Ishikawa (cell line): ENCODE data around the gene GATAD1.

Experiments used
- TAF1 ChIP-seq: IDR thresholded peaks from 2 replicates; pipeline ENCODE4 v1.6.1; 2012; ENCODE audit warnings: low read depth, mild to moderate bottlenecking
- YY1 ChIP-seq: IDR thresholded peaks from 2 replicates; pipeline ENCODE4 v1.6.1; 2012; ENCODE audit warnings: low read depth
- TF ChIP-seq, protein P1 (sequence below): IDR thresholded peaks from 2 replicates; pipeline ENCODE4 v1.6.1; 2012; ENCODE audit warnings: low read depth, mild to moderate bottlenecking
- TF ChIP-seq, protein P2 (sequence below): IDR thresholded peaks from 2 replicates; pipeline ENCODE4 v1.6.1; 2012

GRCh38 chr7:92446869-92447344, 375 bp upstream of the GATAD1 start:
- no peak for TF ChIP-seq TAF1
- TF ChIP-seq, protein P1, sequence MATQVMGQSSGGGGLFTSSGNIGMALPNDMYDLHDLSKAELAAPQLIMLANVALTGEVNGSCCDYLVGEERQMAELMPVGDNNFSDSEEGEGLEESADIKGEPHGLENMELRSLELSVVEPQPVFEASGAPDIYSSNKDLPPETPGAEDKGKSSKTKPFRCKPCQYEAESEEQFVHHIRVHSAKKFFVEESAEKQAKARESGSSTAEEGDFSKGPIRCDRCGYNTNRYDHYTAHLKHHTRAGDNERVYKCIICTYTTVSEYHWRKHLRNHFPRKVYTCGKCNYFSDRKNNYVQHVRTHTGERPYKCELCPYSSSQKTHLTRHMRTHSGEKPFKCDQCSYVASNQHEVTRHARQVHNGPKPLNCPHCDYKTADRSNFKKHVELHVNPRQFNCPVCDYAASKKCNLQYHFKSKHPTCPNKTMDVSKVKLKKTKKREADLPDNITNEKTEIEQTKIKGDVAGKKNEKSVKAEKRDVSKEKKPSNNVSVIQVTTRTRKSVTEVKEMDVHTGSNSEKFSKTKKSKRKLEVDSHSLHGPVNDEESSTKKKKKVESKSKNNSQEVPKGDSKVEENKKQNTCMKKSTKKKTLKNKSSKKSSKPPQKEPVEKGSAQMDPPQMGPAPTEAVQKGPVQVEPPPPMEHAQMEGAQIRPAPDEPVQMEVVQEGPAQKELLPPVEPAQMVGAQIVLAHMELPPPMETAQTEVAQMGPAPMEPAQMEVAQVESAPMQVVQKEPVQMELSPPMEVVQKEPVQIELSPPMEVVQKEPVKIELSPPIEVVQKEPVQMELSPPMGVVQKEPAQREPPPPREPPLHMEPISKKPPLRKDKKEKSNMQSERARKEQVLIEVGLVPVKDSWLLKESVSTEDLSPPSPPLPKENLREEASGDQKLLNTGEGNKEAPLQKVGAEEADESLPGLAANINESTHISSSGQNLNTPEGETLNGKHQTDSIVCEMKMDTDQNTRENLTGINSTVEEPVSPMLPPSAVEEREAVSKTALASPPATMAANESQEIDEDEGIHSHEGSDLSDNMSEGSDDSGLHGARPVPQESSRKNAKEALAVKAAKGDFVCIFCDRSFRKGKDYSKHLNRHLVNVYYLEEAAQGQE, result no peak
- no peak for TF ChIP-seq YY1
- TF ChIP-seq, protein P2, sequence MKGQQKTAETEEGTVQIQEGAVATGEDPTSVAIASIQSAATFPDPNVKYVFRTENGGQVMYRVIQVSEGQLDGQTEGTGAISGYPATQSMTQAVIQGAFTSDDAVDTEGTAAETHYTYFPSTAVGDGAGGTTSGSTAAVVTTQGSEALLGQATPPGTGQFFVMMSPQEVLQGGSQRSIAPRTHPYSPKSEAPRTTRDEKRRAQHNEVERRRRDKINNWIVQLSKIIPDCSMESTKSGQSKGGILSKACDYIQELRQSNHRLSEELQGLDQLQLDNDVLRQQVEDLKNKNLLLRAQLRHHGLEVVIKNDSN, result no peak
